Body of pancreas (tissue), 4 donors: ENCODE measurements around the gene IL17RE.
"Not testable (repeated sequence)": the region's sequence is repeated elsewhere in the genome, so short reads cannot be mapped to it uniquely, and the experiment has no call there.

ENCODE experiments used
- CTCF ChIP-seq, 7 experiments: fragments of 450-650 bp in 4 of 7; fragments of 200-600 bp in 3 of 7; sonication (generic) in 3 of 7; IDR thresholded peaks; one replicate each; pipeline ENCODE4 v1.5.1; 2016 to 2019; ENCODE audit warnings: antibody characterized with exemption in 7 of 7
- POLR2A ChIP-seq, 3 donors: fragments of 450-650 bp; IDR thresholded peaks; one replicate each; pipeline ENCODE4 v1.6.1; 2016; ENCODE audit warnings: antibody characterized with exemption in 3 of 3, mild to moderate bottlenecking in 2 of 3

GRCh38 chr3:9865125-9865637 is 37.5 kb upstream of the IL17RE start:
- TF ChIP-seq CTCF, POLR2A (IDR thresholded peaks at IDR 0.05): not testable (repeated sequence)
